Stimulated activated CD8-positive, alpha-beta memory T cell treated with anti-CD3 and anti-CD28 coated beads, Interleukin-12 subunit alpha, Interleukin-12 subunit beta, amount 100 ng/mL, for 24 hours (primary cell): ENCODE results near the gene SLC32A1.

Experiments used
- DNase-seq: peaks from one replicate; pipeline ENCODE4 v3.0.0-alpha.2; 2020; ENCODE audit errors: extremely low read depth

SLC32A1 gene

DNA sequence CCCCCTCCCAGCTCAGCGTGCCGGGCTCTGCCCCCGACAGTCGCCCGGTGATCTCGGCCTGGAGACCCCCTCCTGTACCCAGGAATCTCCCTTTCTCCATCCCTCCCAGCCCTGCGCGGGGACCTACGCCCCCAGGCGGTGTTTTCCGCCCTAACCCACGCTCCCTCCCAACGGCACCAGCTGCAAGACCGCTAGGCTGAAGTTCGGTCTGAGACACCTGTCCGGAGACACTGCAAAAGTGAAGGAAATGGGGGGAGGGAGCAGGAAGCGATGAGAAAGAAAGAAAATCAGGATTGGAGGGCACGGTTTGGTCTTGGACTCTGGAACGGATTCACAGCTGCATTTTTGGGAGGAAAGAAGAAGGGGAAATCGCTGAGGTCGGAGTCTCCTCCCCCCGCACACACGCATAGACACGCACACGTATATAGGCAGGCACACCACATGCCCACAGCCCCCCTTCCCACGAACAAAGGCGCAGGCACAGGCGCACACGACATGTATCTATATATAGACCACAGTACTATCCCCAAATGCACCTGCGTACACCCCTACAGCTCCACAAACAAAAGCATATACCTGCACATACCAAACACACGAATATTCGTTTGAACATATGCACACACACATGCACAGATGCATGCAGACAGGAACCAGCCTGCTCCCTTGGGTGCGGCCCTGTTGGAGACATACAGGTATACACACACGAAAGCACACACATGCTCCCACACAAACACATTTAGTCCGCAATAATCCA, 1.0 kb downstream of the SLC32A1 start:
- DNase-seq, result no peak

DNA sequence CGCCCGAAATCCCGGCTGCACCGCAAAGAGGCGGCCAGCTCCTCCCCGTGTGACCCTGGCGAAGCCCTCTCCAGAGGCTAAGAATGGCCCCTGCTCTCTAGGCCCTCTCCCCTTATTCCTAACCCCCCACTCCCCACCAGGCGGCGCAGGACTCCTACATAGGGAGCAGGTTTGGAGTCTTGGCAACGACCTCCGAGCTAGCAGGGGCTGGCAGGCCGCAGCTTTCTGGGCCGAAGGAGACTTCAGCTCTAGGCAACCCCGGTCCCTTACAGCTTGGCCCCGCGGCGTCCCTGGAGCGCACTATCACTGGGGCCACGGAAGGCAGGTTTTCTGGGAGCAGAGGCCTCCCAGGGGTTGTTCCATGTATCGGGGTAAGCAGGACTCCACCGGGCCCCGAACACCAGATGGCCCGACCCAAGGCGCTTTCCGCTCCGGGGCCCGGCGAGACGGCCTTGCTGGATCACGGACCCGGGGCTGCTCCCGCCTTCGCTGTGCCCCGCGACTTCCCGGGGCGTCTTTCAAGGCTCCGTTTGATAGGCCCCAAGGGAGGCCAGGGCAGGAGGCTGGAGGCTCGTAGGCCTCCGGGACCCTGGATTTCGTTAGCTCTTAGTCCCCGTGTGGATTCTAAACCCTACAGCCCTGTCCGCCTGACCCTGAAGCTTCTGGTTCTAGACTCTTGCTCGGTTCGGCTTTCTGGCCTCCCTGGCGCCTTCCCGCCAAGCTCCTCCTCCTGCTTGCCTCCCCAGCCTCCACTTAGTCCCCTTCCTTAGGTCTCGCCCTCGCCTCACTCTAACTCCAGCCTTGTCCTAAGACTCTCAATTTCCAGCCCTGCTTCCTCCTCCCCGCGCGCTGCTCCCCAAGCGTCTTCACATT, 1.9 kb downstream of the SLC32A1 start:
- DNase-seq, result no peak

DNA sequence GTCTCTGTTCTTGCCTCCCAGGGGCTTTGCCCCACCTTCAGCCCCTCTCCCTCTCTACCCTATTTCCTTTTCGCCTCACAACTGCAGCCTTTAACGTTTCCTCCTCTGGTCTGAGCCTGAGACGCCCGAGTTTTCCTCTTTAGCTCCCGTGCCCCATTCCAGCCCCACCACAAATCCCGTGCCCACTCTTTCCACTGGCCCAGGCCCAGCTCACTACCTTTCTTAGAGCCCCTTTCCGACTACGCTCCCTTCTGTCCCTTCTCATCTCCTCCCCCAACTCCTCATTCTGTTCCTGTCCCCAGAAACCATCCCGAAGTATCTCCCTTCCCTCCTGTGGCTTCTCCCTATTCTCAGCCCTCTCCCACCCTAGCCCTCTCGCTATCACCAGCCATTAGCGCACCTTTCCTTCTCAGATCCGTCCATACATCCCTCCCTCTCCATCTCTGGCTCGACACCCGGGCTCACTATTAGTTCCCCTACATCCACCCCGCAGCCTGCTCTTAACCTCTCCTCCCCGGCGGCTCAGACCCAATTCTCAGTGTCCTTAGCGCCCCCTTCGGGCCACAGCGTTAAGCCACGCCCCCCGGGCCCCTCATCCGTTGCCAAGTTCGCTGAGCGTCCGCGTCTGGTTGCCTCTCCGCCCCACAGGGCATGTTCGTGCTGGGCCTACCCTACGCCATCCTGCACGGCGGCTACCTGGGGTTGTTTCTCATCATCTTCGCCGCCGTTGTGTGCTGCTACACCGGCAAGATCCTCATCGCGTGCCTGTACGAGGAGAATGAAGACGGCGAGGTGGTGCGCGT, 2.7 kb downstream of the SLC32A1 start:
- DNase-seq, result peak; percentile 27

- DNase-seq, result no peak
Measured at GRCh38 chr20:38727607-38728190, 3.4 kb downstream of the SLC32A1 start.

DNA sequence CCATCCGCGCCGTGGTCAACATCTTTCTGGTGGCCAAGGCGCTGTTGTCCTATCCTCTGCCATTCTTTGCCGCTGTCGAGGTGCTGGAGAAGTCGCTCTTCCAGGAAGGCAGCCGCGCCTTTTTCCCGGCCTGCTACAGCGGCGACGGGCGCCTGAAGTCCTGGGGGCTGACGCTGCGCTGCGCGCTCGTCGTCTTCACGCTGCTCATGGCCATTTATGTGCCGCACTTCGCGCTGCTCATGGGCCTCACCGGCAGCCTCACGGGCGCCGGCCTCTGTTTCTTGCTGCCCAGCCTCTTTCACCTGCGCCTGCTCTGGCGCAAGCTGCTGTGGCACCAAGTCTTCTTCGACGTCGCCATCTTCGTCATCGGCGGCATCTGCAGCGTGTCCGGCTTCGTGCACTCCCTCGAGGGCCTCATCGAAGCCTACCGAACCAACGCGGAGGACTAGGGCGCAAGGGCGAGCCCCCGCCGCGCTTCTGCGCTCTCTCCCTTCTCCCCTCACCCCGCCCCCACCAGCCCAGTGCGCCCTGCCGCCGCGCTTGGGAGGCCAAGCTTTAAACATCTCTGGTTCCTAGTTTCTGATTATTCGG, 4.0 kb downstream of the SLC32A1 start:
- DNase-seq, result no peak

DNA sequence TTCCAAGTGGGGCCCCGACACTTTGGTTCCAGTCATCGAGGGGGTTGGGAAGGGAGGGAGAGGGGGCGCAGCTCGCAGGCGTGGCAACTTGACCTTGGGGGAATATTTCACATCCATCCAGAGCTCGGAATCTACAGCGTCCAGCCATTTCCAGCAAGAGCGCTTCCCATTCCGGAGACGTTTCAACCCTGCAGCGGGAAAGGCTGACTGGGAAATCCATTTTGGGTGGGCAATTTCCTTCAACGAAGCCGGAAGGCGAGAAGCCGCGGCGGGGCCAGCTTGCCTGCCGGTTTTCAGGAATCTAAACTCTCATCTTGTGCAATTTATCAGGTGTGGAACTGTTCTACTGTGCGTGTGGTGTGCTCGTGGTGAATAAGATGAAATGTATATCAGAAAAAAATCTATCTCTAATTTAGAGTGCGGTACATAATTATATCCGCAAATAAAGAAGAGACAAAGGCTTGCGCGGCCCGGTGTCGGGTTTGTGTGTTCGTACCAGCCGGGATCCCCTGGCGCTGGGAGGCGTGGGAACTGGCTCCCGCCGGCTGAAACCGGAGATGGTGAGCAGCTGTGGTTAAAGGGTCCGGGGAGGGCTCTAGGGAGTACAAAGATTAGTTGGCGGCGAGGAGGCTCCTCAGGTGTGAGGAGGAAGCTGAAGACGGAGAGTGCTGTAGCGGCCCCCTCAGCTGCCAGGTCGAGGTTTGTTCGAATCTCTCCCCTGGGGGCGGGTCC, 4.8 kb downstream of the SLC32A1 start:
- no peak for DNase-seq

- no peak for DNase-seq
Measured at GRCh38 chr20:38729767-38730166, 5.5 kb downstream of the SLC32A1 start.

- DNase-seq, result no peak
Measured at GRCh38 chr20:38730167-38730988, 6.1 kb downstream of the SLC32A1 start.

- peak; percentile 38 for DNase-seq
Measured at GRCh38 chr20:38730989-38731737, 6.9 kb downstream of the SLC32A1 start.

DNA sequence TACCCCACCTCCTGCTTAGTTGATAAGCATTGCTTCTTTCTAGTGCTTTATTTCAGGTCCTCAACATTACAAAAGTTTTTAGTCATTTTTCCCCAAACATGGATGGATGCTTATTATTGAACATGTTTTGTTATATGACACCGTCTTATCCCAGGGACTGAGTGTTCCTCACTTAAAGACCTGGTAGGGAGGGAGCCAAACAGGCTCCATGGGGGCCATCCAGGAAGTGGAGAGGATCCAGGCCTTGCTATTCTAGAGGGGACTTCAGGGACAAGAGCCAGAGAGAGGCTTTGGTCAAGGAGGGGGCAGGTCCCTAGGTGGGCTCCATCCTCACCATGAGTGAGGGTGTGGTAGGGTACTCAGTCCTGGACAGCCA, 7.4 kb downstream of the SLC32A1 start:
- DNase-seq, result no peak

DNA sequence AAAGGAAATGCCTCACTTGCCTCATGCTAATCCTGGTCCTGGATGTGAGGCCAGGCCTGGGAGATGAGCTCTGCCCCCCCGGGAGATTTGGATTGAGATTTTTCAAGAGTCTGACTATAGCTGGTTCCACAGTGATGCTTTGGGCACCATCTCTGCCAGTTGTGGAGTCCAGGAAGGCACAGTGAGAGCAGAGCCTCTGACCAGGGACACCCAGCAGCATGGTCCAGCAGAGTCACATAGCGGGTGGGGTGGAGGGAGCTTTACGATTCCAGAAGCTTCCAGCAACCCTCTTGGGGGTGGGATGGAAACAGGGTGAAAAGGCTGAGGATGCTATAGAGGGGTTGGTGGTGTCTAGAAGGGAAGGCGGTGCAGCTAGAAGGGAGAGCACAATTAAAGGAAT, 8.7 kb downstream of the SLC32A1 start:
- no peak for DNase-seq

- DNase-seq, result no peak
Measured at GRCh38 chr20:38735172-38735571, 10.9 kb downstream of the SLC32A1 start.

- DNase-seq, result no peak
Measured at GRCh38 chr20:38737887-38738286, 13.6 kb downstream of the SLC32A1 start.

DNA sequence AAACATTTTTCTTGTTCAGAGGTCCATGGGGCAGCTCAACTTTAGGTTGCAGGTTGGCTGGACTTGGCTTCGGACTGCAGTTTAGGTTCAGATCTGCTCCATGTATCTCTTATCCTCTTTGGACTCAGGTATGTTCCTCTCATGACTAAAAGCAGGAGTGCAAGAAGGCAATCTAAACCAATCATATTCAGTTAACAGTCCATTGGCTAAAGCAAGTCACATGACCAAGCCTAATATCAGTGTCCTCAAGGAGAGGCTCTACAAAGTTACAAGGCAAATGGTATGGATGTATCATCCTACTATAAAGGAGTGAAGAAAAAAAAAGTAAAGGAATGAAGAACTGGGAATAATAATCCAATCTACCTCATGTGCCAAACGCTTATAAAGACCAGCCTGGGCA, 21.5 kb downstream of the SLC32A1 start:
- no peak for DNase-seq

- no peak for DNase-seq
Measured at GRCh38 chr20:38747495-38748096, 23.3 kb downstream of the SLC32A1 start.

GRCh38 chr20:38748097-38748860, 24.0 kb downstream of the SLC32A1 start, which contains the start of gene ACTR5:
TSS of gene ACTR5 (plus strand) at chr20:38748460. CDS start at chr20:38748479, 19 bp downstream.
- DNase-seq, result peak; percentile 92

- no peak for DNase-seq
Measured at GRCh38 chr20:38748861-38749149, 24.5 kb downstream of the SLC32A1 start.

DNA sequence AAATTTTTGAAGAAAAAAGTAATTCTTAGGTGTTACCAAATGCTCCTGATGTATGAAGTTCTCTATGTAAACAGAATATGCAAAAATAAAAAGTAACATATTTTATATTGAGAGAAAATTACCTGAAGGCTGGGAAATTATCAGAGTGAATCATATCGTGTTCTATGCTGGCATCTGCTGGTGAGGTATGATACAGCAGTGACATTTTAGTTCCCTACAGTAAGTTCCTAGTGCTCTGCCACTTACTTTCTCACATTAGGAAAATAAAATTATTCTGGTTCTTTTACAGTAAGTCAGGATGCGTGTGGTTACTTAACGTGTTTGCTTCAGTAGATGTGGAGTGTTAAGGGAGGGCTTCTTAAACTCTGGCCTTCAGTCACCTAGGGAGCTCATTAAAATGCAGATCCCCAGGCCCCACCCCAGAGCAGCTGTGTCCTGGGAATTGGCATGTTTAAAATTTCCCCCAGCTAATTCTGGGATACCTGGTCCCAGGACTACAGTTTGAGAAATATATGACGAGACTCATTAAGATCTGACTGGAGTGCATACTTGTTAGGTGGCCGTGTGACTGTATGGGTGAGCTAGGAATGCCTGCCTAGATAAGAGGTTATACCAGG, 27.2 kb downstream of the SLC32A1 start:
- DNase-seq, result no peak
